Measurements from ENCODE around the gene ADAP1. TPM values are rescaled to one million over a fixed set of nuclear protein-coding genes. Genes with fewer than 3 reads are reported as not detected.
A peak's percentile ranks its signal among the peaks of the same experiment; 100 is the strongest.

ADAP1 gene
- total and polyA plus RNA-seq, 2 of the 13 experiments (the other 11 are each of a cell fraction or from before 2014, with no cell fraction given) = 10.5 to 24.6 TPM

- TF ChIP-seq, protein P1, sequence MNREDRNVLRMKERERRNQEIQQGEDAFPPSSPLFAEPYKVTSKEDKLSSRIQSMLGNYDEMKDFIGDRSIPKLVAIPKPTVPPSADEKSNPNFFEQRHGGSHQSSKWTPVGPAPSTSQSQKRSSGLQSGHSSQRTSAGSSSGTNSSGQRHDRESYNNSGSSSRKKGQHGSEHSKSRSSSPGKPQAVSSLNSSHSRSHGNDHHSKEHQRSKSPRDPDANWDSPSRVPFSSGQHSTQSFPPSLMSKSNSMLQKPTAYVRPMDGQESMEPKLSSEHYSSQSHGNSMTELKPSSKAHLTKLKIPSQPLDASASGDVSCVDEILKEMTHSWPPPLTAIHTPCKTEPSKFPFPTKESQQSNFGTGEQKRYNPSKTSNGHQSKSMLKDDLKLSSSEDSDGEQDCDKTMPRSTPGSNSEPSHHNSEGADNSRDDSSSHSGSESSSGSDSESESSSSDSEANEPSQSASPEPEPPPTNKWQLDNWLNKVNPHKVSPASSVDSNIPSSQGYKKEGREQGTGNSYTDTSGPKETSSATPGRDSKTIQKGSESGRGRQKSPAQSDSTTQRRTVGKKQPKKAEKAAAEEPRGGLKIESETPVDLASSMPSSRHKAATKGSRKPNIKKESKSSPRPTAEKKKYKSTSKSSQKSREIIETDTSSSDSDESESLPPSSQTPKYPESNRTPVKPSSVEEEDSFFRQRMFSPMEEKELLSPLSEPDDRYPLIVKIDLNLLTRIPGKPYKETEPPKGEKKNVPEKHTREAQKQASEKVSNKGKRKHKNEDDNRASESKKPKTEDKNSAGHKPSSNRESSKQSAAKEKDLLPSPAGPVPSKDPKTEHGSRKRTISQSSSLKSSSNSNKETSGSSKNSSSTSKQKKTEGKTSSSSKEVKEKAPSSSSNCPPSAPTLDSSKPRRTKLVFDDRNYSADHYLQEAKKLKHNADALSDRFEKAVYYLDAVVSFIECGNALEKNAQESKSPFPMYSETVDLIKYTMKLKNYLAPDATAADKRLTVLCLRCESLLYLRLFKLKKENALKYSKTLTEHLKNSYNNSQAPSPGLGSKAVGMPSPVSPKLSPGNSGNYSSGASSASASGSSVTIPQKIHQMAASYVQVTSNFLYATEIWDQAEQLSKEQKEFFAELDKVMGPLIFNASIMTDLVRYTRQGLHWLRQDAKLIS (CRISPR knock-in tag; IDR thresholded peaks at IDR 0.05) = no peak
- 0 out of 2 replicates have a peak, but pooled peaks have one; percentile 62 for TF ChIP-seq NR2F2 (IDR thresholded peaks at IDR 0.05; ENCODE audit: borderline replicate concordance, low read depth)
- no peak for TF ChIP-seq TOPORS (CRISPR knock-in tag; IDR thresholded peaks at IDR 0.05)
- TF ChIP-seq ZNF652 (CRISPR knock-in tag; IDR thresholded peaks at IDR 0.05; ENCODE audit: borderline replicate concordance, low read depth) = no peak
- no peak for TF ChIP-seq SMAD1 (CRISPR knock-in tag; IDR thresholded peaks at IDR 0.05; ENCODE audit: borderline replicate concordance, low read depth)
- TF ChIP-seq ZNF530 (CRISPR knock-in tag; IDR thresholded peaks at IDR 0.05; ENCODE audit: low read depth) = no peak
- no peak for TF ChIP-seq MTF1 (CRISPR knock-in tag; IDR thresholded peaks at IDR 0.05)
- no peak for TF ChIP-seq ZNF121 (CRISPR knock-in tag; IDR thresholded peaks at IDR 0.05)
- no peak for TF ChIP-seq LRRFIP1 (CRISPR knock-in tag; conservative IDR thresholded peaks at IDR 0.05)
- no peak for TF ChIP-seq TEAD3 (CRISPR knock-in tag; optimal IDR thresholded peaks at IDR 0.05; ENCODE audit: borderline replicate concordance)
- TF ChIP-seq HIVEP1 (CRISPR knock-in tag; IDR thresholded peaks at IDR 0.05) = no peak
- TF ChIP-seq PLSCR1 (CRISPR knock-in tag; IDR thresholded peaks at IDR 0.05; ENCODE audit: borderline replicate concordance) = no peak
- TF ChIP-seq, protein P2, sequence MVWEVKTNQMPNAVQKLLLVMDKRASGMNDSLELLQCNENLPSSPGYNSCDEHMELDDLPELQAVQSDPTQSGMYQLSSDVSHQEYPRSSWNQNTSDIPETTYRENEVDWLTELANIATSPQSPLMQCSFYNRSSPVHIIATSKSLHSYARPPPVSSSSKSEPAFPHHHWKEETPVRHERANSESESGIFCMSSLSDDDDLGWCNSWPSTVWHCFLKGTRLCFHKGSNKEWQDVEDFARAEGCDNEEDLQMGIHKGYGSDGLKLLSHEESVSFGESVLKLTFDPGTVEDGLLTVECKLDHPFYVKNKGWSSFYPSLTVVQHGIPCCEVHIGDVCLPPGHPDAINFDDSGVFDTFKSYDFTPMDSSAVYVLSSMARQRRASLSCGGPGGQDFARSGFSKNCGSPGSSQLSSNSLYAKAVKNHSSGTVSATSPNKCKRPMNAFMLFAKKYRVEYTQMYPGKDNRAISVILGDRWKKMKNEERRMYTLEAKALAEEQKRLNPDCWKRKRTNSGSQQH (CRISPR knock-in tag; IDR thresholded peaks at IDR 0.05; ENCODE audit: low read depth) = no peak
- no peak for TF ChIP-seq ZNF619 (CRISPR knock-in tag; IDR thresholded peaks at IDR 0.05)
- TF ChIP-seq USF2 (IDR thresholded peaks at IDR 0.05; ENCODE audit: low read depth, low read length) = no peak
- no peak for TF ChIP-seq USF2 (CRISPR knock-in tag; IDR thresholded peaks at IDR 0.05; ENCODE audit: borderline replicate concordance)
- peak; percentile 14; the same call in 1 of the 2 replicates for TF ChIP-seq MED1 (CRISPR knock-in tag; IDR thresholded peaks at IDR 0.05)
Measured at GRCh38 chr7:990933-991728, 36.7 kb upstream of the ADAP1 start (continued).
